ENCODE data around the gene KRTAP12-4. TPM values are rescaled to one million over a fixed set of nuclear protein-coding genes. Genes with fewer than 3 reads are reported as not detected.
"Not testable (repeated sequence)": the region's sequence is repeated elsewhere in the genome, so short reads cannot be mapped to it uniquely, and the experiment has no call there.

KRTAP12-4 gene
- total RNA-seq, 1 donor = not detected

DNA sequence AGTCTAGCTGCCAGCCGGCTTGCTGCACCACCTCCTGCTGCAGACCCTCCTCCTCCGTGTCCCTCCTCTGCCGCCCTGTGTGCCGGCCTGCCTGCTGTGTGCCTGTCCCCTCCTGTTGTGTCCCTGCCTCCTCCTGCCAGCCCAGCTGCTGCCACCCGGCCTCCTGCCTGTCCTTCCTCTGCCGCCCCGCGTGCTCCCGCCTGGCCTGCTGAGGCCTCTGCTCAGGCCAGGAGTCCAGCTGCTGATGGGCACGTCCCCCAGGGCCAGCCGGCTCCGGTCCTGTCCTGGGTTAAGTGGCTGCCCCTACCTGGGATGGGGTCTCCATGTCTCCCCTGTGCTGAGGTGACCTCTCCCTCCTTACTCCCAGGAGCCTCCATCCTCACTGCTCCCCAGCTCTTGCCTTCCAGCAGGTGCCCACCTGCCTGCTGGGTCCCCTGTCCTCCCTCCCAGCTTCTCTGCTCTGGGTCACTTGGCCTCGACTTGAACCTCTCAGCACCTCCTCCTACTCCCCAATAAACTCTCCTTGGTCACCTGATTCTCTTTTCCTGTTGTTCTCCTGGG is 41.7 kb downstream of the KRTAP12-4 start:
- TF ChIP-seq, protein P1, sequence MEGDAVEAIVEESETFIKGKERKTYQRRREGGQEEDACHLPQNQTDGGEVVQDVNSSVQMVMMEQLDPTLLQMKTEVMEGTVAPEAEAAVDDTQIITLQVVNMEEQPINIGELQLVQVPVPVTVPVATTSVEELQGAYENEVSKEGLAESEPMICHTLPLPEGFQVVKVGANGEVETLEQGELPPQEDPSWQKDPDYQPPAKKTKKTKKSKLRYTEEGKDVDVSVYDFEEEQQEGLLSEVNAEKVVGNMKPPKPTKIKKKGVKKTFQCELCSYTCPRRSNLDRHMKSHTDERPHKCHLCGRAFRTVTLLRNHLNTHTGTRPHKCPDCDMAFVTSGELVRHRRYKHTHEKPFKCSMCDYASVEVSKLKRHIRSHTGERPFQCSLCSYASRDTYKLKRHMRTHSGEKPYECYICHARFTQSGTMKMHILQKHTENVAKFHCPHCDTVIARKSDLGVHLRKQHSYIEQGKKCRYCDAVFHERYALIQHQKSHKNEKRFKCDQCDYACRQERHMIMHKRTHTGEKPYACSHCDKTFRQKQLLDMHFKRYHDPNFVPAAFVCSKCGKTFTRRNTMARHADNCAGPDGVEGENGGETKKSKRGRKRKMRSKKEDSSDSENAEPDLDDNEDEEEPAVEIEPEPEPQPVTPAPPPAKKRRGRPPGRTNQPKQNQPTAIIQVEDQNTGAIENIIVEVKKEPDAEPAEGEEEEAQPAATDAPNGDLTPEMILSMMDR (IDR thresholded peaks at IDR 0.05; ENCODE audit: insufficient read depth, low read length) = no peak
- no peak overlapping the region for H3K4me3 ChIP-seq (ENCODE audit: low read depth, low read length)

DNA sequence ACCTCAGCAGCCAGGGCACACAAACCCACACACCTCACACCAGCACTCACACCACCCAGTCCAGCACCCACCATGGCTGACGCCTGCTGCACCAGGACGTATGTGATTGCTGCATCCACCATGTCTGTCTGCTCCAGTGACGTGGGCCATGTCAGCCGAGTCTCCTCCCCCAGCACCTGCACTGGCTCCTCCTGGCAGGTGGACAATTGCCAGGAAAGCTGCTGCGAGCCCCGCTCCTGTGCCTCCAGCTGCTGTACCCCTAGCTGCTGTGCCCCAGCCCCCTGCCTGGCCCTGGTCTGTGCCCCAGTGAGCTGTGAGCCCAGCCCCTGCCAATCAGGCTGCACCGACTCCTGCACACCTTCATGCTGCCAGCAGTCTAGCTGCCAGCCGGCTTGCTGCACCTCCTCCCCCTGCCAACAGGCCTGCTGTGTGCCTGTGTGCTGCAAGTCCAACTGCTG is 42.4 kb downstream of the KRTAP12-4 start, which contains the start of gene KRTAP10-8:
Gene KRTAP10-8 (plus strand): TSS at position 51 of the 458 bp plus-strand sequence. CDS start 22 bp downstream, at position 73.
- no peak within 1 kb of the TSS for H3K4me3 ChIP-seq (ENCODE audit: low read depth, low read length)
- DNase-seq (ENCODE audit: low read depth) = no peak
- TF ChIP-seq, protein P1 (IDR thresholded peaks at IDR 0.05; ENCODE audit: insufficient read depth, low read length) = no peak

More for the DNA sequence above, 41.7 kb downstream of the KRTAP12-4 start:
- no peak for DNase-seq (ENCODE audit: low read depth)

DNA sequence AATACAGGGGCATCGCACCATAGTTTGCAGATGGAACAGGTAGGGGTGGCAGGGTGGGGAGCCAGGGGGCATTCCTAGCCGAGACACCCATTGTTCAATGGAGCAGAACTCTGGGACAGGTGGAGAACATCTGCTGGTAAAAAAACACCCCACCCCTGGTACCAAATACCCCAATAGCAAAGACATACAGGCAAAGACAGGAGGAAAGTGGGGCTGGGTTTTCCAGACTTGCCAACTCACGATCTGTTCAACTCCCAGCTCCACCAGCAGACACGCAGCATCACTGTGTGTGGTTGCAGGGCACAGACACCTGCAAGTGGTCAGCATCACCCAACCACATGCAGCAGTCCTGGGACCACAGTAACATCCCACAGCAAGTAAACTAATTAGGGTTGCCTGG is 42.9 kb downstream of the KRTAP12-4 start:
- DNase-seq (ENCODE audit: low read depth) = no peak
- H3K4me3 ChIP-seq (ENCODE audit: low read depth, low read length) = no peak overlapping the region
- TF ChIP-seq, protein P1 (IDR thresholded peaks at IDR 0.05; ENCODE audit: insufficient read depth, low read length) = no peak

DNA sequence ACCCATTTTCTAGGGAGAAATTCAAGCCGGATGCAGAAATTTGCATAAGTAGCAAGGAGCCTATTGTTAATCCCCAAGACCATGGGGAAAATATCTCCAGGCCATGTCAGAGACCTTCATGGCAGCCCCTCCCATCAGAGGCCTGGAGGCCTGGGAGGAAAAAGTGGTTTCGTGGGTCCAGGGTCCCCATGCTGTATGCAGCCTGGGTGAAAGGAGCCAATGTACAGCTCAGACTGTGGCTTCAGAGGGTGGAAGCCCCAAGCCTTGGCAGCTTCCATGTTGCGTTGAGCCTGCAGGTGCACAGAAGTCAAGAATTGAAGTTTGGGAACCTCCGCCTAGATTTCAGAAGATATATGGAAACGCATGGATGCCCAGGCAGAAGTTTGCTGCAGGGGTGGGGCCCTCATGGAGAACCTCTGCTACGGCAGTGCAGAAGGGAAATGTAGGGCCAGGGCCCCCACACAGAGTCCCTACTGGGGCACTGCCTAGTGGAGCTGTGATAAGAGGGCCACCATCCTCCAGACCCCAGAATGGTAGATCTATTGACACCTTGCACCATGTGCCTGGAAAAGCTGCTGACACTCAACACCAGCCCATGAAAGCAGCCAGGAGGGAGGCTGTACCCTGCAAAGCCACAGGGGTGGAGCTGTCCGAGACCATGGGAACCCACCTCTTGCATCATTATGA is 44.2 kb downstream of the KRTAP12-4 start:
- not testable (repeated sequence) for DNase-seq (ENCODE audit: low read depth); H3K4me3 ChIP-seq (ENCODE audit: low read depth, low read length)

DNA sequence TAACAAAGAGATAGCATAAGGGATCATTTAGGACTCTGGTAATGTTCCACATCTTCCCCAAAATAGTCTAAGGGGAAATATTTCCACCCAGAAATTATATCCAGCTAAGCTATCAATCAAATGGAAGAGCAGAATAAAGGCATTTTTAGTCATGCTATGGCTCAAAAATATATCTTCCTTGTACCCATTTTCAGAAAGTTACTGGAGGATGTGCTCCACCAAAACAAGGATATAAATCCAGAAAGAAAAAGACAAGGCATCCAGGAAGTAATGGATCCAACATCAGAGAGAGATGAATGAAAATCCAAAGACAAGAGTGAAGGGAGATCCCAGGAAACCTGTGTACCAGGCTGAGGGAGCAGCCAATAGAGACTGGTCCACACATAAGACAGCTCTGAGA is 45.3 kb downstream of the KRTAP12-4 start:
- H3K4me3 ChIP-seq (ENCODE audit: low read depth, low read length) = no peak overlapping the region
- TF ChIP-seq, protein P1 (IDR thresholded peaks at IDR 0.05; ENCODE audit: insufficient read depth, low read length) = no peak
- DNase-seq (ENCODE audit: low read depth) = no peak

GRCh38 chr21:44606495-44606894 is 48.0 kb downstream of the KRTAP12-4 start:
- TF ChIP-seq, protein P1 (IDR thresholded peaks at IDR 0.05; ENCODE audit: insufficient read depth, low read length) = no peak
- no peak for DNase-seq (ENCODE audit: low read depth)
- H3K4me3 ChIP-seq (ENCODE audit: low read depth, low read length) = no peak overlapping the region

Small RNA genes lying within 50 kb of the gene (small RNA-seq; reads per million reads assigned to genes)
- gene KRTAP12-6P = not detected

Other genes starting within 250 kb of the KRTAP12-4 start
- 0.16 and 0.45 TPM in 2 replicates for gene LRRC3, start 199.1 kb downstream of the KRTAP12-4 start, total RNA-seq (ENCODE audit: low replicate concordance)
- gene KRTAP10-1, start 114.5 kb downstream of the KRTAP12-4 start, total RNA-seq (ENCODE audit: low replicate concordance) = not detected in 2 replicates
- not detected in 2 replicates for gene KRTAP10-2, start 103.2 kb downstream of the KRTAP12-4 start, total RNA-seq (ENCODE audit: low replicate concordance)
- gene KRTAP10-3, start 95.9 kb downstream of the KRTAP12-4 start, total RNA-seq (ENCODE audit: low replicate concordance) = not detected in 2 replicates
- not detected in 2 replicates for gene KRTAP10-4, start 80.9 kb downstream of the KRTAP12-4 start, total RNA-seq (ENCODE audit: low replicate concordance)
- gene KRTAP10-5, start 74.1 kb downstream of the KRTAP12-4 start, total RNA-seq (ENCODE audit: low replicate concordance) = not detected in 2 replicates
- gene KRTAP10-6, start 62.2 kb downstream of the KRTAP12-4 start, total RNA-seq (ENCODE audit: low replicate concordance) = not detected in 2 replicates
- not detected in 2 replicates for gene KRTAP10-7, start 54.1 kb downstream of the KRTAP12-4 start, total RNA-seq (ENCODE audit: low replicate concordance)
- gene KRTAP10-8, start 42.6 kb downstream of the KRTAP12-4 start, total RNA-seq (ENCODE audit: low replicate concordance) = not detected in 2 replicates
- not detected in 2 replicates for gene KRTAP10-9, start 27.6 kb downstream of the KRTAP12-4 start, total RNA-seq (ENCODE audit: low replicate concordance)
- gene KRTAP10-10, start 17.3 kb downstream of the KRTAP12-4 start, total RNA-seq (ENCODE audit: low replicate concordance) = not detected in 2 replicates
- not detected in 2 replicates for gene KRTAP10-11, start 8.2 kb downstream of the KRTAP12-4 start, total RNA-seq (ENCODE audit: low replicate concordance)
- not detected in 2 replicates for gene KRTAP12-3, start 3.3 kb upstream of the KRTAP12-4 start, total RNA-seq (ENCODE audit: low replicate concordance)
- gene KRTAP12-2, start 12.3 kb upstream of the KRTAP12-4 start, total RNA-seq (ENCODE audit: low replicate concordance) = not detected in 2 replicates
- not detected in 2 replicates for gene KRTAP12-1, start 27.5 kb upstream of the KRTAP12-4 start, total RNA-seq (ENCODE audit: low replicate concordance)
- not detected in 2 replicates for gene KRTAP10-12, start 42.5 kb upstream of the KRTAP12-4 start, total RNA-seq (ENCODE audit: low replicate concordance)
- 0.08 TPM in 1 of 2 replicates, not detected in the other for gene TSPEAR, start 56.9 kb upstream of the KRTAP12-4 start, total RNA-seq (ENCODE audit: low replicate concordance)
- gene UBE2G2, start 147.2 kb upstream of the KRTAP12-4 start, total RNA-seq (ENCODE audit: low replicate concordance) = 64.2 and 96.3 TPM in 2 replicates
- 43.2 and 130 TPM in 2 replicates for gene SUMO3, start 163.4 kb upstream of the KRTAP12-4 start, total RNA-seq (ENCODE audit: low replicate concordance)
- gene PTTG1IP, start 219.0 kb upstream of the KRTAP12-4 start, total RNA-seq (ENCODE audit: low replicate concordance) = 226 and 233 TPM in 2 replicates

All from fibroblast of the aortic adventitia (primary cell).